SU-DHL-6 (cell line): Measurements from ENCODE around the gene LTB.

Experiments used
- H2AFZ ChIP-seq: fragments of 200-600 bp; sonication (generic); 2 replicates; pipeline ENCODE4 v1.6.1; 2014; ENCODE audit warnings: low read depth, mild to moderate bottlenecking, moderate library complexity, mixed read lengths, antibody characterized with exemption, low read length; ENCODE audit not compliant: severe bottlenecking
- H3F3A ChIP-seq: fragments of 200-600 bp; shearing (Covaris generic); 2 replicates; pipeline ENCODE4 v1.6.0; 2016; ENCODE audit warnings: antibody characterized with exemption, mild to moderate bottlenecking; ENCODE audit not compliant: insufficient read depth
- H3K27ac ChIP-seq: fragments of 200-600 bp; sonication (generic); 2 replicates; pipeline ENCODE4 v1.5.1; 2016; ENCODE audit warnings: low read depth, mild to moderate bottlenecking, low read length, moderate library complexity, mixed read lengths
- H3K27me3 ChIP-seq: fragments of 200-600 bp; sonication (generic), shearing (Covaris generic); 2 replicates; pipeline ENCODE4 v1.6.0; 2014; ENCODE audit warnings: mild to moderate bottlenecking, low read length
- H3K36me3 ChIP-seq: fragments of 200-600 bp; sonication (generic); 2 replicates; pipeline ENCODE4 v1.6.1; 2014; ENCODE audit warnings: mild to moderate bottlenecking, low read length, mixed read lengths
- H3K4me2 ChIP-seq: fragments of 300-600, 200-600 bp; shearing (Covaris generic), sonication (generic); 2 replicates; pipeline ENCODE4 v1.6.0; 2014; ENCODE audit warnings: low read length, low read depth, mild to moderate bottlenecking; ENCODE audit not compliant: poor library complexity, severe bottlenecking
- H3K4me3 ChIP-seq: fragments of 200-600 bp; sonication (generic); 2 replicates; pipeline ENCODE4 v1.5.1; 2014; ENCODE audit warnings: antibody characterized with exemption, low read length, mild to moderate bottlenecking, mixed read lengths; ENCODE audit not compliant: insufficient read depth, poor library complexity, severe bottlenecking
- H3K79me2 ChIP-seq: fragments of 200-600 bp; sonication (generic); 2 replicates; pipeline ENCODE4 v1.6.1; 2014; ENCODE audit warnings: mild to moderate bottlenecking, low read length, moderate library complexity; ENCODE audit not compliant: insufficient read depth
- H3K9ac ChIP-seq: fragments of 200-600 bp; sonication (generic); 2 replicates; pipeline ENCODE4 v1.7.0; 2014; ENCODE audit warnings: mild to moderate bottlenecking, low read length
- H3K9me2 ChIP-seq: fragments of 200-600 bp; sonication (generic); replicated peaks from 2 replicates; pipeline ENCODE4 v1.6.1; 2014; ENCODE audit warnings: low read length; ENCODE audit not compliant: insufficient read depth
- H3K9me3 ChIP-seq: fragments of 200-600 bp; sonication (generic); 2 replicates; pipeline ENCODE4 v1.6.1; 2014; ENCODE audit warnings: low read length, mixed read lengths; ENCODE audit not compliant: insufficient read depth
- H4K20me1 ChIP-seq: fragments of 200-600 bp; sonication (generic); 2 replicates; pipeline ENCODE4 v1.6.1; 2014; ENCODE audit warnings: low read depth, mild to moderate bottlenecking, antibody characterized with exemption, low read length, moderate library complexity, mixed read lengths
- EZH2phosphoT487 ChIP-seq: fragments of 200-600 bp; sonication (generic), shearing (Covaris generic); conservative IDR thresholded peaks from 2 replicates; pipeline ENCODE4 v1.6.1; 2018; ENCODE audit warnings: mild to moderate bottlenecking, antibody characterized with exemption, low read length, moderate library complexity, mixed read lengths
- TF ChIP-seq, protein P1 (sequence below): fragments of 200-600 bp; sonication (generic); IDR thresholded peaks from one replicate; pipeline ENCODE4 v1.5.1; 2017; ENCODE audit warnings: antibody characterized with exemption, mild to moderate bottlenecking, low read length, moderate library complexity; ENCODE audit not compliant: insufficient read depth, poor library complexity, severe bottlenecking

The LTB gene

DNA sequence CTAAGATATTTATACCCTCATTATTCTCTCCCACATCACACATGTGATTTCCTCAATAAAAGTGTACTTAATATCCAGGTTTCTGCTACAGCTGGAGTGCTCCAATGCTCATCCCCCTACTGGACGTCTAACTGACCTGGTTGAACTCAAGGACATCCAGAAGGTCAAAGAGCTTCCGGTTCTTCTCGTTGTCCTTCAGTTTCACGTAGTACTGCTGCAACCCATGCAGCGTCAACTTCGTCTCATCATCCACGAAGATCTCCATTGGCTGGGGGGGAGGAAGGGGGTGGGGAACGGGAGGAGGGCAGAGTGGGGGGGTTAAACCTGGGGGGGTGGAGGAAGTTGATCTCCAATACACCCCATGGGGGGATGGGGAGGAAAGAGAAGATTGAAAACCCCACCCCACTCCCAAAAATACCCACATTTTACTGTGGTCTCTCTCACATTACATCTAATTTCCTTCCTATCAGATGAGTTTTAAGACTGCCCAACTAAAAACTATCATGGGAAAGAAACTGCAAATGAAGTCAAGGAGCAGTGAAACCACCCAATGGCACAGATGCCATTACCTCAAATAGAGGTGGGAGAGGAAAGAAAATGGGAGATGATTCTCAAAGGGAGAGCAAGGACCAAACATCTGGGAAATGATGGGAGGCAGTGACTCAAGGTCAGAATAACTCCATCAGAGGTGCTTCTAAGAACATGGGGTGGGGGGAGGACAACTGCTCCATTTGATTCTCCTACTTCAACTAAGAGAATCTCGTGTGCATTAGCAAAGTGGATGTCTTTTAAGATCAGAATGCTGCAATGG lies 49.4 kb downstream of the LTB start:
- Histone ChIP-seq H3K9me2 (no peaks in the 10 kb centered on the region), H4K20me1 (peaks cover 58% of the 10 kb centered on the region), H3K79me2 (peaks cover 39% of the 10 kb centered on the region), H3K4me3 (no peak overlapping the region), H3K27ac (no peak overlapping the region), H3K9ac (no peak overlapping the region), H3K9me3 (no peaks in the 10 kb centered on the region), H3K4me2 (no peak overlapping the region), H2AFZ (no peak overlapping the region), H3F3A (peaks cover 57% of the 10 kb centered on the region), H3K27me3 (no peaks in the 10 kb centered on the region), H3K36me3 (peaks cover 66% of the 10 kb centered on the region)
- TF ChIP-seq, protein P1, sequence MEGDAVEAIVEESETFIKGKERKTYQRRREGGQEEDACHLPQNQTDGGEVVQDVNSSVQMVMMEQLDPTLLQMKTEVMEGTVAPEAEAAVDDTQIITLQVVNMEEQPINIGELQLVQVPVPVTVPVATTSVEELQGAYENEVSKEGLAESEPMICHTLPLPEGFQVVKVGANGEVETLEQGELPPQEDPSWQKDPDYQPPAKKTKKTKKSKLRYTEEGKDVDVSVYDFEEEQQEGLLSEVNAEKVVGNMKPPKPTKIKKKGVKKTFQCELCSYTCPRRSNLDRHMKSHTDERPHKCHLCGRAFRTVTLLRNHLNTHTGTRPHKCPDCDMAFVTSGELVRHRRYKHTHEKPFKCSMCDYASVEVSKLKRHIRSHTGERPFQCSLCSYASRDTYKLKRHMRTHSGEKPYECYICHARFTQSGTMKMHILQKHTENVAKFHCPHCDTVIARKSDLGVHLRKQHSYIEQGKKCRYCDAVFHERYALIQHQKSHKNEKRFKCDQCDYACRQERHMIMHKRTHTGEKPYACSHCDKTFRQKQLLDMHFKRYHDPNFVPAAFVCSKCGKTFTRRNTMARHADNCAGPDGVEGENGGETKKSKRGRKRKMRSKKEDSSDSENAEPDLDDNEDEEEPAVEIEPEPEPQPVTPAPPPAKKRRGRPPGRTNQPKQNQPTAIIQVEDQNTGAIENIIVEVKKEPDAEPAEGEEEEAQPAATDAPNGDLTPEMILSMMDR, result no peak

GRCh38 chr6:31531771-31532643 lies 50.2 kb downstream of the LTB start:
- Histone ChIP-seq H3F3A (peaks cover 62% of the 10 kb centered on the region), H3K4me2 (no peak overlapping the region), H3K4me3 (no peak overlapping the region), H2AFZ (no peak overlapping the region), H3K36me3 (peaks cover 59% of the 10 kb centered on the region), H3K27me3 (no peaks in the 10 kb centered on the region), H3K9me2 (no peaks in the 10 kb centered on the region), H3K9me3 (no peaks in the 10 kb centered on the region), H3K27ac (no peak overlapping the region), H4K20me1 (peaks cover 54% of the 10 kb centered on the region), H3K9ac (no peak overlapping the region), H3K79me2 (peaks cover 31% of the 10 kb centered on the region)
- TF ChIP-seq, protein P1, result no peak
- no peak for TF ChIP-seq EZH2phosphoT487

- Histone ChIP-seq H3K4me3 (no peak overlapping the region), H3K36me3 (peaks cover 52% of the 10 kb centered on the region), H4K20me1 (peaks cover 47% of the 10 kb centered on the region), H3F3A (peaks cover 60% of the 10 kb centered on the region), H3K27me3 (no peaks in the 10 kb centered on the region), H3K27ac (no peak overlapping the region), H2AFZ (no peak overlapping the region), H3K4me2 (no peak overlapping the region), H3K9ac (no peak overlapping the region), H3K9me2 (no peaks in the 10 kb centered on the region), H3K79me2 (peaks cover 22% of the 10 kb centered on the region), H3K9me3 (no peaks in the 10 kb centered on the region)
- no peak for TF ChIP-seq EZH2phosphoT487
- TF ChIP-seq, protein P1, result no peak
These were observed 51.1 kb downstream of the LTB start for GRCh38 chr6:31531162-31531561.
